ENCODE measurements around the gene PDXP. TPM values are rescaled to one million over a fixed set of nuclear protein-coding genes. Genes with fewer than 3 reads are reported as not detected.

The PDXP gene
- total and polyA plus RNA-seq, 2 experiments from 2014 or later = 15.0 to 55.6 TPM

DNA sequence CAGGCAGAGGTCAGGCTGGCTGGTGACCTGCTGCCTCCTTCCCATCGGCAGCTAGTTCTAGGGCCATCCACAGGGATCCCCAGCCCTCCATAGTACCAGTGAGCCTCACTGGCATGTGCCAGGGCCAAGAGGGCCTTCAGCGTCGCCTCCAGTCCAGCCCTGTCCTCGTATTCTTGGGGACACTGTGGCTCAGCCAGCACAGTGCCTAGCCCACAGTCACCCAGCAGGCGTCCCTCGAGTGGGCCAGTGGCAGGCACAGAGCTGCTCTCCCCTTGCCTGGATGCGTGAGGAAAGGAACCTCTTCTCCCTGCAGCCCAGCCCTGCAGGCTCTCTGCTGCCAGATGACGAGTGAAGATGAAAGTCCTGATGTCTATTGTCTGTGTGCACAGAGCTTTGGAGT lies 29.7 kb upstream of the PDXP start:
- no peak overlapping the region for H3K4me3 Mint-ChIP-seq
- no peak overlapping the region for H2AFZ ChIP-seq
- peaks cover 8% of the 10 kb centered on the region for H3K4me1 ChIP-seq (ENCODE audit: insufficient read depth)
- H3F3A ChIP-seq (replicated peaks; ENCODE audit: low read depth) = no peaks in the 10 kb centered on the region; the same call in 1 of the 2 replicates
- H3K36me3 Mint-ChIP-seq (ENCODE audit: low read depth) = peaks cover 9% of the 10 kb centered on the region; the same call in 2 of the 3 replicates
- H3K27ac Mint-ChIP-seq = no peak overlapping the region
- no peaks in the 10 kb centered on the region for H3K79me2 ChIP-seq (replicated peaks; ENCODE audit: insufficient read depth)
- H3K4me3 ChIP-seq = no peak overlapping the region
- TF ChIP-seq ZNF331 (CRISPR knock-in tag; IDR thresholded peaks at IDR 0.05; ENCODE audit: low read depth) (no peak), EZH2 (IDR thresholded peaks at IDR 0.05; ENCODE audit: low read depth, unreplicated experiment) (no peak), ETS1 (IDR thresholded peaks at IDR 0.05) (no peak), STAT1 (IDR thresholded peaks at IDR 0.05; ENCODE audit: unreplicated experiment) (no peak), ZNF114 (CRISPR knock-in tag; IDR thresholded peaks at IDR 0.05) (no peak), EZH2phosphoT487 (IDR thresholded peaks at IDR 0.05; ENCODE audit: unreplicated experiment) (no peak), POLR2AphosphoS5 (IDR thresholded peaks at IDR 0.05; ENCODE audit: low read depth) (no peak), JUNB (IDR thresholded peaks at IDR 0.05; ENCODE audit: unreplicated experiment) (no peak), ZNF462 (CRISPR knock-in tag; IDR thresholded peaks at IDR 0.05) (no peak), NANOG (IDR thresholded peaks at IDR 0.05; ENCODE audit: borderline replicate concordance) (no peak)
- TF ChIP-seq, protein P1, sequence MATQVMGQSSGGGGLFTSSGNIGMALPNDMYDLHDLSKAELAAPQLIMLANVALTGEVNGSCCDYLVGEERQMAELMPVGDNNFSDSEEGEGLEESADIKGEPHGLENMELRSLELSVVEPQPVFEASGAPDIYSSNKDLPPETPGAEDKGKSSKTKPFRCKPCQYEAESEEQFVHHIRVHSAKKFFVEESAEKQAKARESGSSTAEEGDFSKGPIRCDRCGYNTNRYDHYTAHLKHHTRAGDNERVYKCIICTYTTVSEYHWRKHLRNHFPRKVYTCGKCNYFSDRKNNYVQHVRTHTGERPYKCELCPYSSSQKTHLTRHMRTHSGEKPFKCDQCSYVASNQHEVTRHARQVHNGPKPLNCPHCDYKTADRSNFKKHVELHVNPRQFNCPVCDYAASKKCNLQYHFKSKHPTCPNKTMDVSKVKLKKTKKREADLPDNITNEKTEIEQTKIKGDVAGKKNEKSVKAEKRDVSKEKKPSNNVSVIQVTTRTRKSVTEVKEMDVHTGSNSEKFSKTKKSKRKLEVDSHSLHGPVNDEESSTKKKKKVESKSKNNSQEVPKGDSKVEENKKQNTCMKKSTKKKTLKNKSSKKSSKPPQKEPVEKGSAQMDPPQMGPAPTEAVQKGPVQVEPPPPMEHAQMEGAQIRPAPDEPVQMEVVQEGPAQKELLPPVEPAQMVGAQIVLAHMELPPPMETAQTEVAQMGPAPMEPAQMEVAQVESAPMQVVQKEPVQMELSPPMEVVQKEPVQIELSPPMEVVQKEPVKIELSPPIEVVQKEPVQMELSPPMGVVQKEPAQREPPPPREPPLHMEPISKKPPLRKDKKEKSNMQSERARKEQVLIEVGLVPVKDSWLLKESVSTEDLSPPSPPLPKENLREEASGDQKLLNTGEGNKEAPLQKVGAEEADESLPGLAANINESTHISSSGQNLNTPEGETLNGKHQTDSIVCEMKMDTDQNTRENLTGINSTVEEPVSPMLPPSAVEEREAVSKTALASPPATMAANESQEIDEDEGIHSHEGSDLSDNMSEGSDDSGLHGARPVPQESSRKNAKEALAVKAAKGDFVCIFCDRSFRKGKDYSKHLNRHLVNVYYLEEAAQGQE (IDR thresholded peaks at IDR 0.05; ENCODE audit: unreplicated experiment) = no peak
- TF ChIP-seq, protein P2, sequence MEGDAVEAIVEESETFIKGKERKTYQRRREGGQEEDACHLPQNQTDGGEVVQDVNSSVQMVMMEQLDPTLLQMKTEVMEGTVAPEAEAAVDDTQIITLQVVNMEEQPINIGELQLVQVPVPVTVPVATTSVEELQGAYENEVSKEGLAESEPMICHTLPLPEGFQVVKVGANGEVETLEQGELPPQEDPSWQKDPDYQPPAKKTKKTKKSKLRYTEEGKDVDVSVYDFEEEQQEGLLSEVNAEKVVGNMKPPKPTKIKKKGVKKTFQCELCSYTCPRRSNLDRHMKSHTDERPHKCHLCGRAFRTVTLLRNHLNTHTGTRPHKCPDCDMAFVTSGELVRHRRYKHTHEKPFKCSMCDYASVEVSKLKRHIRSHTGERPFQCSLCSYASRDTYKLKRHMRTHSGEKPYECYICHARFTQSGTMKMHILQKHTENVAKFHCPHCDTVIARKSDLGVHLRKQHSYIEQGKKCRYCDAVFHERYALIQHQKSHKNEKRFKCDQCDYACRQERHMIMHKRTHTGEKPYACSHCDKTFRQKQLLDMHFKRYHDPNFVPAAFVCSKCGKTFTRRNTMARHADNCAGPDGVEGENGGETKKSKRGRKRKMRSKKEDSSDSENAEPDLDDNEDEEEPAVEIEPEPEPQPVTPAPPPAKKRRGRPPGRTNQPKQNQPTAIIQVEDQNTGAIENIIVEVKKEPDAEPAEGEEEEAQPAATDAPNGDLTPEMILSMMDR (conservative IDR thresholded peaks at IDR 0.05; ENCODE audit: low read depth in 2 of 2) = no peak
- H3K9me2 ChIP-seq (ENCODE audit: insufficient read depth) = no peaks in the 10 kb centered on the region
- H3K27me3 ChIP-seq (ENCODE audit: insufficient read depth) = no peaks in the 10 kb centered on the region
- H3K4me1 Mint-ChIP-seq = peaks cover 6% of the 10 kb centered on the region
- DNase-seq (ENCODE audit: low spot score) (no peak), ATAC-seq (no peak)
- no peak overlapping the region for H3K27ac ChIP-seq (ENCODE audit: low read depth)
- H3K36me3 ChIP-seq (ENCODE audit: insufficient read depth) = no peaks in the 10 kb centered on the region; the same call in 1 of the 2 replicates
- no peaks in the 10 kb centered on the region for H4K20me1 ChIP-seq (replicated peaks; ENCODE audit: insufficient read depth)
- H3K9me3 Mint-ChIP-seq = no peaks in the 10 kb centered on the region; the same call in 1 of the 3 replicates
- H3K27me3 Mint-ChIP-seq (ENCODE audit: insufficient read depth, low read depth, poor library complexity) = peaks cover 4% of the 10 kb centered on the region
- H3K4me2 ChIP-seq = no peak overlapping the region

Data from GM23338 (cell line).